Small intestine (tissue), 7 donors: ENCODE data around the gene ITPR3. TPM values are rescaled to one million over a fixed set of nuclear protein-coding genes. Genes with fewer than 3 reads are reported as not detected.

Experiments
- DNase-seq, 2 donors: peaks; one replicate each; pipeline versions ENCODE4 v3.0.0 to v3.0.0-alpha.2; 2013
- FAIRE-seq: peaks from 2 replicates; lab custom pipeline; 2012; peaks lifted over from hg19 to GRCh38; lab: Jason Lieb, UNC
- H3K27ac ChIP-seq, 3 donors: one replicate each; pipeline ENCODE4 v1.5.1; 2013; ENCODE audit warnings: low read length in 2 of 3, mild to moderate bottlenecking in 2 of 3, control low read depth in 1 of 3, inconsistent platforms in 1 of 3, low read depth in 1 of 3, moderate library complexity in 1 of 3
- H3K27me3 ChIP-seq, 3 donors: one replicate each; pipeline ENCODE4 v1.6.1; 2013; ENCODE audit warnings: low read length in 3 of 3, inconsistent platforms in 1 of 3; ENCODE audit not compliant: control insufficient read depth in 3 of 3, insufficient read depth in 3 of 3
- H3K36me3 ChIP-seq, 3 donors: one replicate each; pipeline ENCODE4 v1.6.1; 2013; ENCODE audit warnings: low read length in 3 of 3, inconsistent platforms in 1 of 3, low read depth in 1 of 3, mild to moderate bottlenecking in 1 of 3, moderate library complexity in 1 of 3; ENCODE audit not compliant: control insufficient read depth in 3 of 3, insufficient read depth in 2 of 3
- H3K4me1 ChIP-seq, 3 donors: one replicate each; pipeline ENCODE4 v1.6.1; 2013; ENCODE audit warnings: low read length in 2 of 3, inconsistent platforms in 1 of 3, low read depth in 1 of 3, mild to moderate bottlenecking in 1 of 3, moderate library complexity in 1 of 3; ENCODE audit not compliant: control insufficient read depth in 3 of 3, insufficient read depth in 2 of 3
- H3K4me3 ChIP-seq, 3 donors: one replicate each; pipeline ENCODE4 v1.5.1; 2013; ENCODE audit warnings: low read length in 3 of 3, control low read depth in 1 of 3, inconsistent platforms in 1 of 3, low read depth in 1 of 3, mild to moderate bottlenecking in 1 of 3, moderate library complexity in 1 of 3
- H3K9me3 ChIP-seq, 2 donors: one replicate each; pipeline ENCODE4 v1.6.1; 2013; ENCODE audit warnings: low read depth in 1 of 2, low read length in 1 of 2; ENCODE audit not compliant: control insufficient read depth in 2 of 2, insufficient read depth in 1 of 2
- WGBS, 3 donors: extraction: QIAGEN DNeasy Blood & Tissue Kit; methylation state at CpG; one replicate each; pipeline ENCODE4 v1.1.7; 2013; 5-methylcytosine and 5-hydroxymethylcytosine counted together
- polyA plus RNA-seq, 4 donors: library from polyadenylated mRNA; stranded (reverse) in 3 of 4; unstranded in 1 of 4; fragments of 200-250 nt in 3 of 4; fragments of 120-200 nt in 1 of 4; gene quantifications; one replicate each; pipeline versions ENCODE4 v1.2.1 to v1.2.3, GENCODE V29; 2013
- donor health status: healthy with polysubstance abuse.
- donor health status: control.
- donor health status: control.
- donor health status: Bipolar disorder and iron deficiency.
- donor health status: healthy.

ITPR3 gene
- polyA plus RNA-seq, 4 donors: 51.6 to 62.9 (median 59.1) TPM

- DNase-seq: no peak
- Histone ChIP-seq H3K4me1 (no peaks in the 10 kb centered on the region), H3K27me3 (peaks cover 0 to 15% (median 0%) of the 10 kb centered on the region in 3 donors), H3K9me3 (no peaks in the 10 kb centered on the region), H3K27ac (no peak overlapping the region), H3K36me3 (no peaks in the 10 kb centered on the region), H3K4me3 (no peak overlapping the region)
- FAIRE-seq: no peak
- WGBS, 3 donors: 93 to 97% (median 94%) methylated on average over 2 of the region's 2 CpGs
Measured at GRCh38 chr6:33718713-33719112, 97.6 kb downstream of the ITPR3 start.

- Histone ChIP-seq H3K4me1 (no peaks in the 10 kb centered on the region), H3K27me3 (peaks cover 0 to 19% (median 0%) of the 10 kb centered on the region in 3 donors), H3K27ac (peak overlapping the region in 1 of 3 donors; percentile 62), H3K36me3 (no peaks in the 10 kb centered on the region), H3K9me3 (no peaks in the 10 kb centered on the region), H3K4me3 (no peak overlapping the region)
- no peak for FAIRE-seq
- 70 to 74% (median 73%) methylated on average over 11 of the region's 11 CpGs for WGBS, 3 donors
- DNase-seq: no peak
Measured at GRCh38 chr6:33719326-33719987, 98.3 kb downstream of the ITPR3 start.

- H3K27ac ChIP-seq: peak overlapping the region in 1 of 3 donors; percentile 1
- H3K4me1 ChIP-seq: no peaks in the 10 kb centered on the region
- no peak for DNase-seq
Measured at GRCh38 chr6:33720998-33721397, 99.9 kb downstream of the ITPR3 start.

GRCh38 chr6:33721508-33721907, 100.4 kb downstream of the ITPR3 start:
- DNase-seq: no peak
- Histone ChIP-seq H3K4me3 (no peak overlapping the region), H3K36me3 (no peaks in the 10 kb centered on the region), H3K4me1 (no peaks in the 10 kb centered on the region), H3K9me3 (no peaks in the 10 kb centered on the region), H3K27ac (no peak overlapping the region), H3K27me3 (peaks cover 0 to 17% (median 0%) of the 10 kb centered on the region in 3 donors)
- FAIRE-seq: no peak
- WGBS, 3 donors: 42 to 67% (median 66%) methylated on average over 5 of the region's 5 CpGs

More at GRCh38 chr6:33720998-33721397, 99.9 kb downstream of the ITPR3 start:
- no peaks in the 10 kb centered on the region for H3K9me3 ChIP-seq
- no peak for FAIRE-seq
- H3K27me3 ChIP-seq: peaks cover 0 to 19% (median 0%) of the 10 kb centered on the region in 3 donors
- WGBS, 3 donors: 78 to 83% (median 79%) methylated on average over 1 of the region's 1 CpG
- no peaks in the 10 kb centered on the region for H3K36me3 ChIP-seq
- H3K4me3 ChIP-seq: no peak overlapping the region

GRCh38 chr6:33722103-33722623, 101.0 kb downstream of the ITPR3 start:
- no peaks in the 10 kb centered on the region for H3K9me3 ChIP-seq
- DNase-seq: no peak
- peaks cover 0 to 14% (median 0%) of the 10 kb centered on the region in 3 donors for H3K27me3 ChIP-seq
- FAIRE-seq: no peak
- 84 to 89% (median 85%) methylated on average over 5 of the region's 5 CpGs for WGBS, 3 donors
- no peaks in the 10 kb centered on the region for H3K36me3 ChIP-seq
- H3K4me3 ChIP-seq: no peak overlapping the region
- no peaks in the 10 kb centered on the region for H3K4me1 ChIP-seq
- H3K27ac ChIP-seq: peak overlapping the region in 1 of 3 donors; percentile 28

- H3K4me3 ChIP-seq: no peak overlapping the region
- no peaks in the 10 kb centered on the region for H3K4me1 ChIP-seq
- H3K27ac ChIP-seq: no peak overlapping the region
- WGBS, 3 donors: 47 to 62% (median 55%) methylated on average over 3 of the region's 3 CpGs
- no peaks in the 10 kb centered on the region for H3K36me3 ChIP-seq
- H3K9me3 ChIP-seq: no peaks in the 10 kb centered on the region
- peaks cover 0 to 14% (median 0%) of the 10 kb centered on the region in 3 donors for H3K27me3 ChIP-seq
- FAIRE-seq: no peak
- DNase-seq: no peak
Measured at GRCh38 chr6:33723371-33724085, 102.4 kb downstream of the ITPR3 start.

GRCh38 chr6:33724102-33725023, 103.2 kb downstream of the ITPR3 start:
- no peak overlapping the region for H3K27ac ChIP-seq

GRCh38 chr6:33725222-33725621, 104.1 kb downstream of the ITPR3 start:
- peaks cover 0 to 14% (median 0%) of the 10 kb centered on the region in 3 donors for H3K27me3 ChIP-seq
- 92 to 93% (median 93%) methylated on average over 13 to 14 of the region's 14 CpGs for WGBS, 3 donors
- H3K4me3 ChIP-seq: no peak overlapping the region
- no peak overlapping the region for H3K27ac ChIP-seq
- FAIRE-seq (no peak), DNase-seq (no peak)
- H3K9me3 ChIP-seq: no peaks in the 10 kb centered on the region
- no peaks in the 10 kb centered on the region for H3K4me1 ChIP-seq
- no peaks in the 10 kb centered on the region for H3K36me3 ChIP-seq

More at GRCh38 chr6:33724102-33725023, 103.2 kb downstream of the ITPR3 start:
- Histone ChIP-seq H3K36me3 (no peaks in the 10 kb centered on the region), H3K4me1 (no peaks in the 10 kb centered on the region), H3K4me3 (no peak overlapping the region), H3K27me3 (peaks cover 0 to 14% (median 0%) of the 10 kb centered on the region in 3 donors), H3K9me3 (no peaks in the 10 kb centered on the region)
- DNase-seq (no peak), FAIRE-seq (no peak)
- 61 to 68% (median 67%) methylated on average over 13 of the region's 13 CpGs for WGBS, 3 donors
